Measurements from ENCODE around the gene ZNF565.

DNA sequence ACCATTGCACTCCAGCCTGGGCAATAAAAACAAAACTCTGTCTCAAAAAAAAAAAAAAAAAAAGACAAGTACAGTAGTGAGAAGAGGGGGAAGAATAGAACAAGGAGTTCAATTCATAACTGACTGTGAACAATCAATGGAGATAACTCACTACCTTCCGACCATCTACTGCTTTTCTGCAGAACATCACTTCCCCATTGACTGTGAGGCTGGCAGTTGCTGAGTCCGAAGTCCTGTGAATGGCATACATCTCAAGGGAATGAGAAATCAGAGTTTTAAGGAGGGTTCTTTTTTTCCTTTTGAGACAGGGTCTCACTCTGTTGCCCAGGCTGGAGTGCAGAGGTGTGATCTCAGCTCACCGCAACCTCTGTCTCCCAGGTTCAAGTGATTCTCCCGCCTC is 11.2 kb downstream of the ZNF565 start:
- TF ChIP-seq, protein P1, sequence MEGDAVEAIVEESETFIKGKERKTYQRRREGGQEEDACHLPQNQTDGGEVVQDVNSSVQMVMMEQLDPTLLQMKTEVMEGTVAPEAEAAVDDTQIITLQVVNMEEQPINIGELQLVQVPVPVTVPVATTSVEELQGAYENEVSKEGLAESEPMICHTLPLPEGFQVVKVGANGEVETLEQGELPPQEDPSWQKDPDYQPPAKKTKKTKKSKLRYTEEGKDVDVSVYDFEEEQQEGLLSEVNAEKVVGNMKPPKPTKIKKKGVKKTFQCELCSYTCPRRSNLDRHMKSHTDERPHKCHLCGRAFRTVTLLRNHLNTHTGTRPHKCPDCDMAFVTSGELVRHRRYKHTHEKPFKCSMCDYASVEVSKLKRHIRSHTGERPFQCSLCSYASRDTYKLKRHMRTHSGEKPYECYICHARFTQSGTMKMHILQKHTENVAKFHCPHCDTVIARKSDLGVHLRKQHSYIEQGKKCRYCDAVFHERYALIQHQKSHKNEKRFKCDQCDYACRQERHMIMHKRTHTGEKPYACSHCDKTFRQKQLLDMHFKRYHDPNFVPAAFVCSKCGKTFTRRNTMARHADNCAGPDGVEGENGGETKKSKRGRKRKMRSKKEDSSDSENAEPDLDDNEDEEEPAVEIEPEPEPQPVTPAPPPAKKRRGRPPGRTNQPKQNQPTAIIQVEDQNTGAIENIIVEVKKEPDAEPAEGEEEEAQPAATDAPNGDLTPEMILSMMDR (IDR thresholded peaks at IDR 0.05; ENCODE audit: low read length): no peak
- TF ChIP-seq EZH2 (IDR thresholded peaks at IDR 0.05; ENCODE audit: borderline replicate concordance, low read length): no peak

All from OCI-LY1 (cell line).